Ectodermal cell (in vitro differentiated cells): ENCODE measurements around the gene BRICD5.

Source experiments
- H3K27ac ChIP-seq: 2 replicates; pipeline ENCODE4 v1.7.0; 2013; ENCODE audit warnings: mild to moderate bottlenecking, low read depth, low read length; ENCODE audit not compliant: insufficient read depth, poor library complexity, severe bottlenecking
- H3K27me3 ChIP-seq: 2 replicates; pipeline ENCODE4 v1.7.0; 2013; ENCODE audit warnings: mild to moderate bottlenecking, low read length; ENCODE audit not compliant: insufficient read depth, control insufficient read depth, poor library complexity, severe bottlenecking
- H3K36me3 ChIP-seq: one replicate; pipeline ENCODE4 v1.7.0; 2013; ENCODE audit warnings: low read length; ENCODE audit not compliant: control insufficient read depth, insufficient read depth
- H3K4me1 ChIP-seq: one replicate; pipeline ENCODE4 v1.7.0; 2013; ENCODE audit warnings: low read length; ENCODE audit not compliant: control insufficient read depth, insufficient read depth
- H3K4me3 ChIP-seq: 2 replicates; pipeline ENCODE4 v1.7.0; 2013; ENCODE audit warnings: low read depth, low read length, control low read depth; ENCODE audit not compliant: insufficient read depth
- H3K9me3 ChIP-seq: 2 replicates; pipeline ENCODE4 v1.7.0; 2013; ENCODE audit warnings: mild to moderate bottlenecking, low read length, moderate library complexity; ENCODE audit not compliant: control insufficient read depth
- WGBS, 2 experiments: methylation state at CpG; one replicate each; pipeline ENCODE4 v1.1.7; 2013; ENCODE audit warnings: missing lambda C conversion rate in 2 of 2; 5-methylcytosine and 5-hydroxymethylcytosine counted together

The BRICD5 gene

DNA sequence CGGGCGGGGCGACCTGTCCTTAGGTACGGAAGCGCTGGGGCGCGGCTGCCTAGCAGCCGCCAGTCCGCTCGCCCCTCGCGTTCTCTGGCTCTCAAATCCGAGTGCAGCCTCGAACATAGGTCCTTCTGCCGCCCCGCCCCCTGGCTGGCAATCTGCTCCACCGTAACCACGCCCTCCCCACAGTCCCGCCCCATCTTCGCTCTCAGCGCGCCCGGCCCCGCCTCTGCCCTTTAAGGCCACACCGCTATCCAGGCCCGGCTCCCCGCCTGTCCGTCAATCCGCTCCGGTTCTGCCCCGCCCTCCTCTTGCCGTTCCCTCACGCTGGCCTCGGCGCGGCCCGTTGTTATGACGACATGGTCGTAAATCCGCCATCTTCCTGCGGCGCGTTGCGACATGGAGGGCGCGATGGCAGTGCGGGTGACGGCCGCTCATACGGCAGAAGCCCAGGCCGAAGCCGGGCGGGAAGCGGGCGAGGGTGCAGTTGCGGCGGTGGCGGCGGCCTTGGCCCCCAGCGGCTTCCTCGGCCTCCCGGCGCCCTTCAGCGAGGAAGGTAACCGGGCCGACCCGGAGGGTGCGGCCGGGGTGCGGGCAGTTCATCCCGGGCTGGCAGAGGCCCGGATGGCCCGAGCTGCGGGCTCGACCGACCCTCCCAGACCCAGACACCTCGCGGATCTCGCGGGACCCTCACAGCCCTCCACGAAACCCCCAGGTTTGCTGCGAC lies 12.7 kb upstream of the BRICD5 start, which contains the start of gene E4F1:
Gene E4F1 (plus strand): TSS at position 371 of the 721 bp plus-strand sequence. CDS start 23 bp downstream, at position 394.
- H3K4me1 ChIP-seq: no peaks in the 10 kb centered on the region
- no peak within 1 kb of the TSS for H3K27ac ChIP-seq
- no peaks in the 10 kb centered on the region for H3K9me3 ChIP-seq
- H3K36me3 ChIP-seq: peaks cover 4% of the 10 kb centered on the region
- no peaks in the 10 kb centered on the region for H3K27me3 ChIP-seq
- peak within 1 kb of the TSS; percentile 97 for H3K4me3 ChIP-seq
- 0% methylated on average over 82 of the region's 82 CpGs for WGBS, 2 experiments

DNA sequence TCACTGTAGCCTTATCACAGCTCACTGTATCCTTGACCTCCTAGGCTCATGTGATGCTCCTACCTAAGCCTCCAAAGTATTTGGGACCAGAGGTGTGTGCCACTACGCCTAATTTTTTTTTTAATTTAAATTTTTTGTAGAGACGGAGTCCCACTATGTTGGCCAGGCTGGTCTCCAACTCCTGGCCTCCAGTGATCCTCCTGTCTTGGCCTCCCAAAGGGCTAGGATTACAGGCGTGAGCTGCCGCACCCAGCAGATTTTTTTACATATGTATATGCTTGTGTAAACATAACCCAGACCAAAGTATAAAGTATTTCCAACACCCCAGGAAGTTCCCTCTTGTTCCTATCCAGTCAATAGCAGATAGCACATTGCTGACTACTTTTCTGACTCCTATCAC lies 5.7 kb upstream of the BRICD5 start:
- Histone ChIP-seq H3K4me1 (peaks cover 12% of the 10 kb centered on the region), H3K4me3 (no peak overlapping the region), H3K27ac (no peak overlapping the region), H3K36me3 (peaks cover 8% of the 10 kb centered on the region), H3K27me3 (no peaks in the 10 kb centered on the region), H3K9me3 (no peaks in the 10 kb centered on the region)
- WGBS, 2 experiments: 97 to 100% methylated on average over 4 of the region's 4 CpGs

DNA sequence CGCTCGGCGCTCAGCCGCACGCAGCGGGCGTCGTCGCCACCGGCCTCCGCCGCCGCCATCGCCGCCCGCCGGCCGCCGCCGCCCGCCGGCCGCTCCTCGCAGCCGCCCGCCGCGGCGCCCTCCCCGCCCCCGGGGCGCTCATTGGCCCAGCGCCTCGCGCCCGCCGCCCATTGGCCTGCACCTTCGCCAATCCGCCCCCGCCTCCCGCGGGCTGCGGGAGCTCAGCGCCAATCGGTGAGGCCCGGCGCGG lies 4.0 kb upstream of the BRICD5 start, which contains the start of gene PGP:
Gene PGP (minus strand): TSS at position 122 of the 250 bp plus-strand sequence. CDS start 63 bp downstream, at position 59.
- Histone ChIP-seq H3K4me3 (peak within 1 kb of the TSS; percentile 88), H3K4me1 (peaks cover 12% of the 10 kb centered on the region), H3K36me3 (peaks cover 8% of the 10 kb centered on the region), H3K9me3 (no peaks in the 10 kb centered on the region), H3K27ac (peak within 1 kb of the TSS; percentile 91), H3K27me3 (no peaks in the 10 kb centered on the region)
- WGBS, 2 experiments: 0% methylated on average over 48 of the region's 48 CpGs

DNA sequence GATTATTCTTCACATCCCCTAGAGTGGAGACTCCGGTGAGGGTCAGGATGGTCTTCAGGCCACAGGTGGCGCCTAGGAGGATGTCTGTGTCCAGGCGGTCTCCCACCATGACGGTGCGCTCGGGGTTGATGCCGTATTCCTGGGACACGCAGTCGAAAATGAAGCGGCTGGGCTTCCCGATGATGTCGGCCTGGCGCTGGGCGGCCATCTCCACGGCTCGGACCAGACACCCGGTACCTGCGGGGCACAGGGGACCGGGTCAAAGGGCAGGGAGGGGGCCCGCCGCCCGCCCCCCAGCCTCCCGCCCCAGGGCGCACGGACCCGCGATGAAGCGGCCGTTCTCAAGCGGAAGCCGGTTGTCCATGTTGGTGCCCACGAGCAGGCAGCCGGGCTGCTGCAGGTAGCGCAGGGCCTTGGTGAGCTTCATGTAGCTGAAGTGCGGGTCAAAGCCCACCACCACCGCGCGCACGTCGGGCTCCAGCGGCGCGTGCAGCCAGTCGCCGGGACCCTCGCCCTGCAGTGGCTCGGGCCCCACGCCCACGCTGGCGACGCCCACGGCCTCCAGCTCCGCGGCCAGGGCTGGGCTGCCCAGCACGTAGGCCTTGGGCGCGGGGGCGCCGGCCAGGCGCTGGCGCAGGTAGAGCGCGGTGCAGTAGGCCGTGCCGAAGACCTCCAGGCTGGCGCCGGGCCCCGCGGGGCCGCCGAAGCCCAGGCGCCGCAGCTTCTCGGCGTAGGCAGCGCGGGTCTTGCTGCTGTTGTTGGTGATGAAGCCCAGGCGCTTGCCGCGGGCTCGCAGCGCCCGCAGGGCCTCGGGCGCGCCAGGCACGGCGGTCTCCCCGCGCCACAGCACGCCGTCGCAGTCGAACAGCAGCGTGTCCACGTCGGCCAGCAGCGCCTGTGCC lies 3.4 kb upstream of the BRICD5 start:
- 1% methylated on average over 98 of the region's 98 CpGs for WGBS, 2 experiments
- Histone ChIP-seq H3K27me3 (no peaks in the 10 kb centered on the region), H3K4me3 (peak overlapping the region; percentile 88), H3K9me3 (no peaks in the 10 kb centered on the region), H3K36me3 (peaks cover 8% of the 10 kb centered on the region), H3K4me1 (peaks cover 12% of the 10 kb centered on the region), H3K27ac (peak overlapping the region; percentile 47)

DNA sequence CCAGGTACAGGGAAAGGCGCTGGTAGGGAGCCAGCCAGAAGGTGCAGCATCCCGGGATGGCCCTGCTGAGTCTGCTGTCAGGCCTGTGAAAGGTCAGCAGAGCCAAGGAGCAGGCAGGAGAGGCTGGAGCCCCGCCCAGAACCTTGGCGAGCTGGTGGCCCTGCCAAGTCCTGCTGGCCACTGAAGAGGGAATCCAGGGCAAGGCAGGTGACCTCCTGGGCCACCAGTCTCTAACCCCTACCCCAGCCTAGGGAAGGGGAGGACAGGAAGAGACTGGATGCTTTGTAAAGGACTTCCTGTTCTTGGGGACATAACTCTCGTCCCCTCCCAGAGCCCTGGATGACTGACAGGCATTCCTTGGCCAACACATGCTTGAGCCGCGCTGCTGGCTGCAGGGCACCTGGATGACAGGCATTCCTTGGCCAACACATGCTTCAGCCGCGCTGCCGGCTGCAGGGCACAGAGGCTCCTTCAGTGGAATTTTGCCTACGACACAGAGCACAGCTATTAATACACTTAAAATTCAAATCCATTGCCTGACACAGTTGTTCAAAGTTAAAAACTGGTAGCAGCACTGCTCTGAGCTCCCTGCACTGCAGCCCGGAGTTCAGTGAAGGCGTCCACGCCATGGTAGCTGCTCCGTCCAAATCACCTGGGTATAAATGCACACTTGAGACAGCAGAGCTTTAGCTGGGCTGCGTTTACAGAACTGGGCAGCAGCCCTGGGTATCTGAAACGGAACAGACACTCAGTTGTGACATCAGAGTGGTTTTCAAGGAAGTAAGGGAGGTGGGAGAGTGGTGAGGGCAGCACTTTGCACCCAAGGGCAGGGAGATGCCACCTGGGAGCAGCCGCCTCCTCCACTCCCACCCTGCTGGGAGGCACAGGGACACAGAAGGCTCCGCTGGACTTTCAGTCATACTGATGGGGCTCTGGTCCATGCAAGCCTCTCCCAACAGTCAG lies 2.0 kb upstream of the BRICD5 start:
- no peaks in the 10 kb centered on the region for H3K27me3 ChIP-seq
- H3K36me3 ChIP-seq: peaks cover 19% of the 10 kb centered on the region
- H3K4me1 ChIP-seq: peaks cover 12% of the 10 kb centered on the region
- no peaks in the 10 kb centered on the region for H3K9me3 ChIP-seq
- no peak overlapping the region for H3K27ac ChIP-seq
- peak overlapping the region; percentile 88 for H3K4me3 ChIP-seq
- 89 to 90% methylated on average over 19 of the region's 19 CpGs for WGBS, 2 experiments

DNA sequence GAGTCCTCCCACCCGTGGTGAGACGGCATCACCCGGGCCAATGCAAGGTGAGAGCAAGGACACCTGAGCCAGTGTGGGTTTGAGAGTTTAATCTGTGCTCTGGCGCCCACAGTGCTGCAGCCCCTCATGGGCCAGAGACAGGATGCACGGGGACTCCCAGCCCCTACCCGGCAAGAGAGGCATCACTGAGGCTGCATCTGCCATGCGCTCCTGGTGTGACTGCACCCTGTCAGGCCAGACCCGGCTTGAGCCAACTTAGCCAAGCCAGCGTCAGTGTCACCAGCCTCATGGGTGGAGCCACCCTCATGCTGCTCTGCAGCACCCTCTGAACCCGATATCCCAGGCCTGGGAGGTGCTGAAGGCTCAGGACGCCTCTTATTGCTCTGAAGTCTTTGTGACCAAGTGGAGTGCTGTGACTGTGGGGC lies 1.3 kb upstream of the BRICD5 start:
- no peaks in the 10 kb centered on the region for H3K27me3 ChIP-seq
- no peak overlapping the region for H3K27ac ChIP-seq
- H3K9me3 ChIP-seq: no peaks in the 10 kb centered on the region
- WGBS, 2 experiments: 90 to 91% methylated on average over 11 of the region's 11 CpGs
- H3K4me1 ChIP-seq: peaks cover 12% of the 10 kb centered on the region
- no peak overlapping the region for H3K4me3 ChIP-seq
- H3K36me3 ChIP-seq: peaks cover 25% of the 10 kb centered on the region

DNA sequence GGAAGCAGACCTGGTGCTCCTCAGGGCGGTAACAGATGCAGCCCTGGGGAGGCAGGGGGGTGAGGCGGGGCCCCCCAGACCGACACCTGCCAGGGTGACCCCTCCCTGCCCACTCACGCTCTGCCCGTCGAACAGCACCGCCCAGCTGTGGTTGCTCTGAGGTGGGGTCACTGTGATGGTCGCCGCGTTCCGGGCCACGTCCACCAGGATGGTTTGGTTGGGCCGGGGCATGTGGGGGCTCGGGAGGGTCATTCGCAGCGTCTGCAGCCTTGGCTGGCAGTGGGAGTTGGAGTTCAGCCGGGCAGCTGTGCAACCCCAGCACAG lies 692 bp downstream of the BRICD5 start:
- no peak overlapping the region for H3K4me3 ChIP-seq
- H3K27ac ChIP-seq: no peak overlapping the region
- no peaks in the 10 kb centered on the region for H3K27me3 ChIP-seq
- 93 to 95% methylated on average over 17 of the region's 17 CpGs for WGBS, 2 experiments
- no peaks in the 10 kb centered on the region for H3K9me3 ChIP-seq
- H3K4me1 ChIP-seq: peaks cover 12% of the 10 kb centered on the region
- peaks cover 28% of the 10 kb centered on the region for H3K36me3 ChIP-seq

DNA sequence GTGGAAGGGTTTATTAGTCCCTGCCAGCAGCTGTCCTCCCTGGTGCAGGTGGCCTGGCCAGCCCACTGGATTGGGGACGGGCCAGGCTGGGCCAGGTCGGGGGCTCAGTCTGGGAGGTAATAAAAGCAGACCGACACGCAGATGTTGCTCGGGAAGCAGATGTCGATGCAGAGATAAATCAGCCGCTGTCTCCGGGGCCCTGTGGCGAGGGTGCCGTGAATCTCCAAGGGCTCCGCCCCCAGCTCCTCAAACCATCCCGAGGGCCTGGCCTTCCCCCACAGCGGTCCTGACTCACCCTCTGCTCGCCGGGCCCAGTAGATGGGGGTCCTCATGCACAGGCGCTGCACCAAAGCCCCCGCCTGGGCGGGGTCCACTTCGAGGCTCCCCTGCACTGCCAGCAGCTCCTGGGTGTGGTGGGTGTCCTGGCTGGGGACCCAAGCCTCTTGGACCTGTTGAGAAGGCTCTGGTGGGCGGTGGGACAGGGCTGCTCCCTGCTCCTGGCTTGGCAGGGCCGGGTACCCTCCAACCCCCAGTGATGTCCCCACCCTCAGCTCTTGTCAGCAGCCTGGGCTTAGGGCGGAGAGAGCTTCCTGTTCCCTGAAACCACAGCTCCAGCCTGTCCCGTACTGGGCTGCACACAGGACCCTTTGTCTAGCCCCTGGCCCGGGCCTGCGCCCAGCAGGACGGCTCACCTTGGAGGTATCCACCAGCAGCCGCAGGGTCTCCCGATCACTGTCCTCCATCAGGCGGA lies 1.2 kb downstream of the BRICD5 start:
- 95 to 96% methylated on average over 29 of the region's 29 CpGs for WGBS, 2 experiments
- no peaks in the 10 kb centered on the region for H3K9me3 ChIP-seq
- H3K27ac ChIP-seq: no peak overlapping the region
- peaks cover 12% of the 10 kb centered on the region for H3K4me1 ChIP-seq
- peaks cover 28% of the 10 kb centered on the region for H3K36me3 ChIP-seq
- H3K27me3 ChIP-seq: no peaks in the 10 kb centered on the region
- H3K4me3 ChIP-seq: no peak overlapping the region

DNA sequence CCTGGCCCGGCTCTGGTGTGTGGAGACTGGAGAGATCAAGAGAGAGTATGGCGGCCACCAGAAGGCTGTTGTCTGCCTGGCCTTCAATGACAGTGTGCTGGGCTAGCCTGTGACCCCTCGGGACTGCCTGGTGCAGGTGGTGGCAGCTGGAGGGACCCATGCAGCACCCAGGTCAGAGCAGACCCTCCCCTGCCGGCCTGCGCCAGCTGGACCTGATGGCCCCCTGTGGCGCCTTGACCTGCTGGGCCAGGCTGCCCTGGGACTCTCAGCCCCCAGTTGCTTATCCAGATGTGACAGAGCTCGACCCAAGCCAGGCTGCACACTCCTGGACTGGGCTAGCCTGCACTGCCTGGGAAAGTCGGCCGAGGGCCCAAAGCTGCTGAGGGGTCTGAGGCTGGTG lies 1.9 kb downstream of the BRICD5 start:
- Histone ChIP-seq H3K4me1 (peaks cover 12% of the 10 kb centered on the region), H3K27me3 (no peaks in the 10 kb centered on the region), H3K27ac (no peak overlapping the region), H3K4me3 (no peak overlapping the region), H3K36me3 (peaks cover 28% of the 10 kb centered on the region), H3K9me3 (no peaks in the 10 kb centered on the region)
- WGBS, 2 experiments: 96% methylated on average over 9 of the region's 9 CpGs
